HG02981 (cell line): ENCODE results near the gene OSBPL3.

Experiments
- ATAC-seq: cut with Tn5 transposase; IDR thresholded peaks from one replicate; pipeline ENCODE4 v1.9.1; 2021; ENCODE audit warnings: mild to moderate bottlenecking, moderate library complexity; ENCODE audit not compliant: unreplicated experiment

OSBPL3 gene

DNA sequence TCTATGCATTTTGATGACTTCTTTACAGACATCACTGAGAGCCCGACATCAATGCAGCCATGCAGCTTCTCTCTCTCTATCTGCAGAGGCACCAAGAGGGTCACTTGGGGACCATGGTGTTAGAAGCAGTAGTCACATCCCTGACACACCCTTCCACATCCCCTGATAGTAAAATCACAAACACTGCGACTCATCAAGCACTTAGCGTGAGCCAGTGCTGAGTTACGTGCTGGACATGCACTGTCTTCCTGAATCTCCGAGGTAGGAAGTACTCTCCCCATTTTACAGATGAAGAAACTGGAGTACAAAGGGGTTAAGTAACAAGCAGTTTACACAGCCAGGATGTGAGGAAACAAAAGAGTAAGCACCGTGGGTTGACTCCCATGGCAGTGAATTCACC is 109.2 kb downstream of the OSBPL3 start:
- no peak for ATAC-seq

DNA sequence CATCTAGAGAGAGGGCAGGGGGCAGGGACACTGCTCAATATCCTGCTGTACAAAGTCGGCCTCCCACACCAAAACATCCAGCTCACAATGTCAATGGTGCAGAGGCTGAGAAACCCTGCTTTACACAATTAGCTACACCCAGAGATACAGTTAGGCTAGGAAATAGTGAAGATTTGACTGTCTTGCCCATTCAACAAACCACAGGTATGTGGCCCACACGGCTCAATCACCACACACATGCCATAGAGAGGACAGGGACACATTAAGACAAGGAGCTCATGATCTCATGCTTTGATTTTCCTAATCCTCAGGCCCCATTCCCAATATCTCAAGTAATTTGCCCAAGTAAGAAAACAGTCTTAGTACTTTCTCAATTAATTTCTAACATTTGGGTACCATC is 110.4 kb downstream of the OSBPL3 start:
- ATAC-seq = no peak

DNA sequence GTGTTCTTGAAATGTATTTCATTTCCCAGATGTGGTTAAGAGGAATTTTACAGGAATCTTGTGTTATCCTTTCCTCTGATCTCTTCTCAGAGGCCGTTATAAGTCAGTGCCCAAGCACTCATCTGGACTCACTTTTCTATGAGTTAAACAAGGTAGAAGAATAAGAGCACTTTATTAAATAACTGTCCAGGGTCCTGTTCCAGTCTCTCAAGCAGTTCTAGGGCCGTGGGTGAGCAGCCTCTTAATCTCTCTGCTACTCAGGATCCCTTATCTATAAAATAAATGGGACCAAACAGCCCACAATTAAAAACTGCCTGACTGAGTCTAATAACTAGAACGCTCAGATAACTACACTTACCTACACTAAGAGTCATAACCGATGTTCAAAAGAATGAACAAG is 111.2 kb downstream of the OSBPL3 start:
- no peak for ATAC-seq

DNA sequence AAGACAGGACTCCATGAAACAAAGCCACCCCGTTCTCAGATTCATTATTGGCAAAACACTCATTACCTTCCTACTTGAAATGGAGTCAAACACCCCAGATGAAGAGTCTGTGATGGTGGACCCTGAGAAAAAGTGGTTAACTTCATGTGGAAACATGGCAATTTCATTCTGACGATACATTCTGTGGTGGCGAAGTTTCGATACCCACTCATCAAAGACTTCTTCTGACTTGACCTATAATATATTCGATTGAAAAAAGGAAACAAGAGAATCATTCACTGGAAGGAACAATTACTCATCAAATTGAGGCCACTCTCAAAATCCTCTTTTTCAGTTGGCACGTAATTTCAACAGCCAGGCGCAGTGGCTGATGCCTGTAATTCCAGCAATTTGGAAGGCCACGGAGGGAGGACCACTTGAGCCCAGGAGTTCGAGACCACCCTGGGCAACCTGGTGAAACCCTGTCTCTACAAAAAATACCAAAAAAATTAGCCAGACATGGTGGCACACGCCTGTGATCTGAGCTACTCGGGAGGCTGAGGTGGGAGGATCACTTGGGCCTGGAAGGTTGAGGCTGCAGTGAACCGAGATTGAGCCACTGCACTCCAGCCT is 113.9 kb downstream of the OSBPL3 start:
- no peak for ATAC-seq

DNA sequence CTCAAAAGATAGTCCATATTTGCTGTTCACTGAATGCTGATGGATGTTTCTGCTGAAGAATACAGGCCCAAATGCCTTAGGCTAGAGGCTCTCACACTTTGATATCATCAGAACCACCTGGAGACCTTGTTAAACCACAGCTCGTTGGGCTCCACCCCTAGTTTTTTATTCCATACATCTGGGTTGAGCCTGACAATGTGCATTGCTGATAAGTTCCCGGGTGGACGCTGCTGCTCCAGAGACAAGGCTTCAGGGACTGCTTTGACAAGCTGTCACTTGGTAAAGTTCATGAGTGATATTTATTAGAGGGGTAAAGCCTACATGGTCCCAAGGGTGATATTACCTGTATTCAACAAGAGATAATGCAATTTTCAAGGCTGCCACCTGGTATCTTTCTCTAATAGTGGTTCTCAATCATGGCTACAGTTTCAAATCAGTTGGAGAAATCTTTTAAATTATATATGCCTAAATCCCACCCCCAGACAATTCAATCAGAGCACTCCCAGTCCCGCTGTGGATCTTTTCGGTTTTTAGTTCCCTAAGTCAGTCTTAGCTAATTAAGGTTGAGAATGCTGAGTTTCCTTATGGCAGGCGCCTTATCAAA is 115.7 kb downstream of the OSBPL3 start:
- no peak for ATAC-seq

DNA sequence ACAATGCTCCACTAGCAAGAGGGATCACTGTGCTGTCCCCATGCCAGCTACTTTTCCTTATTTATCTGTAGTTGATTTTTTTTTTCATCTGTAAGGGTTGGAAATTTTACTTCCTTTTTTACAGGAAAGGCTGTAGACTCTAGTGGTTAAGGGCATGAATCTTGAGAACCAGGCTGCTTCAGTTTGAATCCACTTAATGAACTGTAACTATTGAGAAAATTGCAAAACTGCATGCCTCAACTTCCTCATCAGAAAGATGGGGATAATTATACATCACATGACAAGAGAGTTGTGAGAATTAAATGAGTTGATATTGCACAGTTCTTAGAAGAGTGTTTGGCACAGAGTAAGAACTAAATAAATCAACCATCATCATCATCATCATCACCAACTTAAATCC is 116.4 kb downstream of the OSBPL3 start:
- ATAC-seq = no peak

DNA sequence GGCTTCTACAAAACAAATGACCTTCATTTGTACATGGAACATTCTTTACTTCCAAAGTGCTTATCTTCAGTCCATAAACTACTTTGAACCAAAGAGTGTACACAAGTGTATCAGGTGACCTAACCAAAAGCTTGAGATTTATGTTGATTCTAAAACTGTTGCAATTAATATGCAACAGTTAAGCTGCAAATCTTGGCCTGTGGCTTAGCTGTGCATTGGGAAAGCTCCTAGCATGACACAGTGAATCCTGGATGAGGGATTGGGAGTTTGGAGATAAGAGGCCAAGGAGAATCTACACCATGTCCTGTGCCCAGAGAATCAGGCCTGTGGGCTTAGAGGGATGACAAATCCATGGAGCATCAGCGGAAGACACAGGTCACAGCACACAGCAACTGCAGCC is 117.5 kb downstream of the OSBPL3 start:
- no peak for ATAC-seq

DNA sequence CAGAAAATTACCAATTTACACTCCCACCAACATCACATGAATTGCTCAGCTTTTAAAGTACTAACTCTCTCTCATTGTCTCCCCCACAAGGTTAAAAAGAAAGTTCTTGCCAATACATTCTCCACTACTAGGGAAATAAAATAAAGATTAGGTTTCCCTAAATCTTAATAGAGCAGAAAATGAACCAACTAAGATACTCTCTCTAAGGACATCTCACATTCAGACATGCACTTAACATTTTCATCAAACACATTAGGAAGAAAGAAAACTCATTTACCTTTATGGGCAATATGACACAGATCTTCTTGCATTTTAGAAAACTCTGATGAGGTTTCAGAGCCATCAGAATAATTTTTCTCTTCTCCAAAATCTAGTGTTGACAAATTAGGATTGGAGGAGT is 118.6 kb downstream of the OSBPL3 start:
- ATAC-seq = no peak

DNA sequence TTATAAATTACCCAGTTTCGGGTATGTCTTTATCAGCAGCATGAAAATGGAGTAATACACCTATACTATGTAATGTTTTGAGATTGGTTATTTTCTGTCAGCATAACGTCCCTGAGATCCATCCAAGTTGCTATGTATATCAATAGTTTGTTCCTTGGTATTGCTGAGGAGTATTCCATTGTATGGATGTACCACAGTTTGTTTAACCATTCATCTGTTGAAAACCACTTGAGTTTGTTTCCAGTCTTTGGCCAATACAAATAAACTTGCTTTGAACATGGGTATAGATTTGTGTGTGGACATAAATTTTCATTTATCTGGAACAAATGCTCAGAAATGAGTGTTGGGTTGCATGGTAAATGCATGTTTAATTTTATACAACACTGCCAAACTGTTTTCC is 119.4 kb downstream of the OSBPL3 start:
- no peak for ATAC-seq

DNA sequence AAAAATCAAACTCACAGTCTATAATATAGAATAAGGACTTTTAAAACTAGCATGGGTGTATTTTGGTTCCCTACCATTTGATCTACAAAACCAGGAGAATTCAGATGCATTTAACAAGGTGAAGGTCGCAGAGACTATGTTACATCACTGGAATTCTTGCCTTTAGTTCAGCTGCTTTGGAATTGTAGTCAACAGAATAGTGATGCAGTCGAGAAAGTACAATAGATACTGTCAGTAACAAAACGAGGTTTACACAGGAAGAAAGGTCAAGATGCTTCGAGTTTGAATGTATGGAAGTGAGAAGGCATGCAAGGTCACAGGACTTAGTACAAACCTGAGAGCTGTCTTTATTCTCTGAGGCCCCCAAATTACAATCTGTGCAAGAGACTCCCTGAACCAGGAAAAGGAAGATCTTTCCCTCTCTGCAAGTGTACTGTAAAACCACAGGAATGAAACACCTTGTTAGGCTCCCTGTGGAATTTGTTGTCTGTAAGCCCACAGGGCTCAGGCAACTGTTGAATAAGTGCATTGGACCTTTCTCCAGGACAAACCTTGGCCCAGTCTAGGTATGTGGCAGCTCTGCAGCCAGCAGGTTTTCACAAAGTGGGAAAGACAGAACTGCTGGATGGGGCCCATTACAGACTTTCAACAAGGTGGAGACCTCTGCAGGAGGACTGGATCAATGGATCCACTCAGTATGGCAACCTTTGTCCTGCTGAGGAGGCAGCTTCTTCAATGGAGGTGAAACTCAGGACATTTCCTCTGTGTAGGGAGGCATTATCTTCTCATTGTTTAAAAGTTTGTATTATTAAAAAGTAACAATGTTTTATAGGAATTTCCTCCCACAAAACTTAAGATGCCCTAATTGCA is 121.6 kb downstream of the OSBPL3 start:
- no peak for ATAC-seq

DNA sequence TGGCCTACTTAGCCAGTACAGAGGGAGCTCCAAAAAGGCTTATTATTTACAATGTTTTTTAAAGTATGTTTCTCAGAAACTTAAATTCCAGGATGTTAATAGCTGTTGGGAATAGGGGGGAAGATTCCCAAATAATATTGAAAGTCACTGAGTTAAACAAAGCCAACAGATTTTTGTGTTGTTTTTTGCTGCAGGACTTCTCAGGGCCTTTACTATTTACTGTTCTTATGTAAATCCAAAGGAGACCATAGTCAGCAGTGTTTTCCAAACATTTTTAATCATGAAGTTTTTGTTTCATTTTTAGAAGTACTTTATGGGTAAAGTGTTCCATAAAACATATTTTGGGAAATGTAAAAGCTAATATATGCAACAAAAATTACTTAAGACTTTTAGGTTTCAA is 122.4 kb downstream of the OSBPL3 start:
- ATAC-seq = no peak

DNA sequence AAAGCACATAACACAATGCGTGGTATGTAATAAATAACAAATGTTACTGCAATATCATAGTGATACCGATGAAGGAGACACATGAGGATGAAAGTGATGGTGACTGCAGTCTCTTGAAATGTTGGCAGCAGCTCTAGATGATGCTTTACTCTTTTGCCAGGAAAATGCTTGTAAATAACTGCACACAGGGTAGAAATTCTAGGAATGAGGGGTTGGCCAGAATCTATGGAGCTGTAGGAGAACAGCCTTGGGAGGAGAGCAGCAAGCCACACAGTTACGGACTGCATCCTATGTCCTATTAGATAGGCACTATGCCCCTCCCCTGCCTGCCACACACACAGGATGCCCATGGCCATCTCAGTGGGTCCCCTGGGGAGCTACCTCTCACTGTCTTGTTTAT is 125.1 kb downstream of the OSBPL3 start:
- no peak for ATAC-seq

DNA sequence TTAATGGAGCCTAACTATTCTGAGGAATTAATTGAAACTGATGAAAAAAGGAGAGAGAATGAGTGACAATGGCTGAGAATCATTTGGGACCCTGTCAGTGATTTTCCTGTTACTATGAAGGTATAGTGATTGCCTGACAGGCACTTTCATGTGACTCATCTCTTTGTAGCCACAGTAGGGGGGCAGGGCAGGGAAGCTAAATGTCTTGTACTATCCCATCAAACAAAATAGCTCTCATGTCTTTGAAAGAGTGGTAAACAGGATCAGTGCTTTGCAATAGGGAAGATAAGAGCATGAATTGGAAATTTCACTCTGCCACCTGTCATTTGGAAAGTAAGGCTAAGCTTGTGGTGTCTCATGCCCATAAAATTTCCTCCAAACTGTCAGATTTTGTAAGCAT is 128.2 kb downstream of the OSBPL3 start:
- no peak for ATAC-seq

DNA sequence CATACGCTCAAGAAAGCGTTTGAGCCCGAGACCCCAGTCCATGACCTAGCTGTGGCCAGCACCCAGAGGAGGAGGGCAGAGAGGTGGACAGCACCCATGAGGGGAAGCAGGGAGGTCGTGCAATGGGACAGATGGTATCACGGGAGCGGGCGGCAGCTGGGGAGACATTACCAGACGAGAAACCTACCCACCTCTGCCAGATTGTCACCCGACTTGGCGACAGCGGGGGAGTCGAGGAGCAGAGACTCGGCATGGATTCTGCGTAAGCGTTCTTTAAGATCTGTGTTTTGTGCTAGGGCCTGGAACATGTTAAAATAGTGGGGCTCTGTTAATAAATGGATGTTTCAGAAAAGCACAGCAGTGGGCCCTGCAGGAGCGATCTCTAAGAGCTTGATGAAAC is 131.1 kb downstream of the OSBPL3 start:
- ATAC-seq = no peak

DNA sequence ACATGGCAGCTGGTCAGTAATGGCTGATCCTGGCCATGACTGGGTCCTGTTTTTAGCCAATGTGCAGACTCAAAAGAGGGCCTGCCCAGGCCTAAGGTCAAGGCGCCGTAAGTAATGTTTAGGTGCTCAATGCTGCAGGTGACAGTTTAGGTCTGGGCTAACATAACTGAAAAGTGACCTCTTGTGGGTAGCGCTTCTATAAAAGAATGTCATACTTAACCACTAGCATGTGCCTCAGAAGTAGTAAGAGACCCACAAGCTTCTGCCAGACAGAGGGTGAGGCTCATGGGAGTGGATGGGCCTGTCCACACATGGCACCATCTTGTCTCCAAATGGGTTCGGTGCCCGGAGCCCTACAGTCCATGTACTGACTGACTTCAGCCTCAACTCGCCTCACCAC is 132.2 kb downstream of the OSBPL3 start:
- ATAC-seq = no peak

DNA sequence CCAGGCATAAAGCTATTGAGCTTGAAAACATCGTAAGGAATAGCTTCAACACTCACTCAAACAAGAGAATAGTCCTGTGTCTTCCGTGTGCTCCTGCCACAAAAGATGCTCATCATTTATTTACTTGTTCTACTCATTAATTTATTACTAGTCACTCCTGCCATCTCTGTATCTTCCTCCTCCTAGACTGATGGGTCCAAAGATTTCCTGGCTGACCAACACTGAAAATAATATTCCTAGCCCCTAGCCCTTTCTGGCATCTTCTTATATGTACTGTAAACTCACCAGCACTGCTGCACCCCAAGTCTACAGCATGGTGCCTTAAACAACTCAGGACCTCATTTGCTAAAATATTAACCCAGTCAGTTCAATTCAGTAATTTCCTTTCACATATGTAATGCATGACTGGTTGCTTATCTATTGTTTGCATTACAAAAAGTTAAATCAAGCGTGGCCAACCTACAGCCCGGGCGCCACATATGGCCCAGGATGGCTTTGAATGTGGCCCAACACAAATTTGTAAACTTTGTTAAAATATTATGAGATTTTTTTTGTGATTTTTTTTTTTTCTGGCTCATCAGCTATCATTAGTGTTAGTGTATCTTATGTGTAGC is 136.1 kb downstream of the OSBPL3 start:
- ATAC-seq = no peak

DNA sequence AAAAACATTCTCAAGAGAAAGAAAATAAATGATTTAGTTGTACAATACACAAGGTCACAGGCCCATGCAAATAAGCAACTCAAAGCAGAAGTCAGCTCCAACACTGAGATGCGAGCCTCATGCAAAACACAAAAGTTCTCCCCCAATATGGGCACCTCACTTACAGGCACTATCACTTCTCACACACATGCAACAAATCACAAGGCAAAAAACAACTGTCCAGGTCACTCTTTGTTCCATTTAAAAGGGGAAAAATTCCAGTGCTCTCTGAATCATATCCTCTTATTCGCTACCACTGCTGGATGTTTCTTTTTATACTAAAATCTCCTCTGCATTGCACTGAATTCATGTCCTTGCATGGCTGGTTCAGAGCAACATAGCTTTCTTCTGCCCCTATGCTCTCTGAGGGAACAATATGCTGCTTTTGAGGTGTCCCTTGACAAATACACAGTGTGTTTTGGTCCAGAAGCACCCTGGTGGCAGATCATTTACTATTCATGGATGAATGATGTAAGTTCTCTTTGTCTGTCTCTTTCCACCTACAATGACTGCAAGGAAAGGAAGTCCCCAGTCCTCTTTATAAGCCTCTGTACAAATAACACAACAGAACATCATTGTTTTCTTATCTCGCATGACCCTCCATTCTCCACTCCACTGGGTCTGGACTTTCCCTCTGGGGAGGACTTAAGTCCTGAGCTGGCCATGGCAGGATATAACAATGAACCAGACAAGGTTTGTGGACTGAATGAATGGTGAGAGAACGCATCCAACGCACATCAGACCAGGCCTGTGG is 137.3 kb downstream of the OSBPL3 start:
- ATAC-seq = peak; percentile 56

DNA sequence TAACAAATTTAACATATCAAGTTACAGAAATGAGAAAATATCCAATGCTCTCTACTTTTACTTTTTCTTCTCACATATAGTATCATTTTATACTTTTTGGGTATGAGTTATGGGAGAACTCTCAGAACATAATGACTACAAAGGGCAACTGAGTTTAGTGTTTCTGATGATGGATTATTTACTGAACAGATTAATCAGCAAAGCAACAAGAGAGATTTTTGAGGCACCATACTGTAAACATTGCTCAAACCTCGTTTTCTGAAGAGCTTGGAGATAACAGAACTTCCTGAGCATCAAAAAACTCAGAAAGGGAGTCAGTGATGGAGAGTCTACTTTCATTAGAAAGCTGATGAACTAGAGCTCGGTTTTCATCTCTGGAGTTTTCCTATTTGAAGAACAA is 137.9 kb downstream of the OSBPL3 start:
- ATAC-seq = no peak

DNA sequence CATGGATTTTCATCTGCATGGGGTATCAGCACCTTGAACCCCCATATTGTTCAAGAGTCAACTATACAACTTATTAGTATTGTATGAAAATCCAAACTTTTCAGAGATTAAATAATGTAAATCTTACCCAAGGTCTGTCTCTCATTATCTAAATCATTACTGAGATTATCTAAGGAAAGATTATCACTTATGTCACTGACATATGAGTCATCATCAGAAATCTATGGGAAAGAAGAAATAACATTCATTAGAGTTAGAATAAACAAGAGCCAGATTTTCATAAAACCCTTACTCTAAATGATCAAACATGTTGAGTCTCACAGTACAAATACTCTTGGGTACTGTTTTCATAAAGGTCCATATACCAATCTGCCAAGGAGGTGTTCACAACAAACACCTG is 139.4 kb downstream of the OSBPL3 start:
- no peak for ATAC-seq

DNA sequence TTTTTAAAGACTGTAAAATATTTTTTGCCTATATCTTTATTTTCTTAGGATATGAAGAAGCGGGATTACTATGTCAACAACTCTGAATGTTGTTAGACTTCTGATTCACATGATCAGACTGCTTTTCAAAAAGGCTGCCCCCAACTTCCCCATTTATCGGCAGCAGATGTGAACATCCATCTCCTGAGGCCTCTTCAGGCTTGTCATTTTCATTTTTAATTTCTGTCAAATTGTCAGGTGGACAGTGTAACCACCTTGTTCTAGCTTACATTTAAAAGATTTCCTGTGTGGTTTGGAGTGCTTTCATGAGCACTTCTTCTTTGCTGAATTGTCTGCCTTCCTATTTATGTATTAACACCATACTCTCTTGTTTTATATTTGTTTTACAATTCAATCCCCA is 143.9 kb downstream of the OSBPL3 start:
- ATAC-seq = peak; percentile 76

DNA sequence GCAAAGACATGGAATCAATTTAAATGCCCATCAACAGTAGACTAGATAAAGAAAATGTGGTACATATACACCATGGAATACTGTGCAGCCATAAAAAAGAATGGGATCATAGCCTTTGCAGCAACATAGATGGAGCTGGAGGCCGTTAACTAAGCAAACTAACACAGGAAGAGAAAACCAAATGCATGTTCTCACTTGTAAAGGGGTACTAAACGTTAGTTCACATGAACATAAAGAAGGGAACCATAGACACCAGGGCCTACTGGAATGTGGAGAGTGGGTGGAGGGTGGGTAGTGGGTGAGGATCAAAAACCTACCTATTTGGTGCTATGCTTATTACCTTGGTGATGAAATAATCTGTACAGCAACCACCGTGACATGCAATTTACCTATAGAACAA is 144.3 kb downstream of the OSBPL3 start:
- no peak for ATAC-seq
